HG03135 (cell line): ENCODE data around the gene RCE1.

Experiments used
- ATAC-seq: cut with Tn5 transposase; IDR thresholded peaks from one replicate; pipeline ENCODE4 v1.9.1; 2021; ENCODE audit warnings: mild to moderate bottlenecking, moderate library complexity; ENCODE audit not compliant: unreplicated experiment

RCE1 gene

DNA sequence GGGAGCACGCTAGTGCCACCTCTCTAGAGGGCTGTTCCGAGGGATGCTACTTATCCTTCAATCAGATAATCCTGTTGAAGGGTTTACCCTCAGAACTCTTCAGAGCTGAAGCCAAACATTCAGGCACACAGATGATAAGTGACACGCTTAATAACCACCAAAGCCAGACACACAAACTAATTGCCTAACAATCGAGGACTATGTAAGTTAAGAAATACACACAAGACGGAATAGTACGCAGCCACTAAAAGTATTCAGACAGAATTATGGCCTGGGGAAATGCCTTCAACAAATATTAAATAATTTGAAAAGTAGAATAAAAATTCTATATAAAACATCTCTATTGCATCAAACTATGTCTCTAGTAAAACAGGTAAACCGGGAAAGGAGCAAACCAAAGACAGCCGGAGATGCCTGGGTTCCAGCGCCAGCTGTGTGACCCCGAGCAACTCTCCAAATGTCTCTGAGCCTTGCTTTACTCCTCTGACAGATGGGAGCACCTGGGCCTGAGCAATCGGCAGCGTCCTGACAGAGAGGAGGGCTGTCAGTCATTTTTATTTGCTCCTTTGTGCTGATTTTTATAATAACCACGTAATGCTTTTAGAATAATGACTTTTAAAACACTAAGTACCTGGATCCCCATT, 25.0 kb downstream of the RCE1 start:
- ATAC-seq = peak; percentile 7

DNA sequence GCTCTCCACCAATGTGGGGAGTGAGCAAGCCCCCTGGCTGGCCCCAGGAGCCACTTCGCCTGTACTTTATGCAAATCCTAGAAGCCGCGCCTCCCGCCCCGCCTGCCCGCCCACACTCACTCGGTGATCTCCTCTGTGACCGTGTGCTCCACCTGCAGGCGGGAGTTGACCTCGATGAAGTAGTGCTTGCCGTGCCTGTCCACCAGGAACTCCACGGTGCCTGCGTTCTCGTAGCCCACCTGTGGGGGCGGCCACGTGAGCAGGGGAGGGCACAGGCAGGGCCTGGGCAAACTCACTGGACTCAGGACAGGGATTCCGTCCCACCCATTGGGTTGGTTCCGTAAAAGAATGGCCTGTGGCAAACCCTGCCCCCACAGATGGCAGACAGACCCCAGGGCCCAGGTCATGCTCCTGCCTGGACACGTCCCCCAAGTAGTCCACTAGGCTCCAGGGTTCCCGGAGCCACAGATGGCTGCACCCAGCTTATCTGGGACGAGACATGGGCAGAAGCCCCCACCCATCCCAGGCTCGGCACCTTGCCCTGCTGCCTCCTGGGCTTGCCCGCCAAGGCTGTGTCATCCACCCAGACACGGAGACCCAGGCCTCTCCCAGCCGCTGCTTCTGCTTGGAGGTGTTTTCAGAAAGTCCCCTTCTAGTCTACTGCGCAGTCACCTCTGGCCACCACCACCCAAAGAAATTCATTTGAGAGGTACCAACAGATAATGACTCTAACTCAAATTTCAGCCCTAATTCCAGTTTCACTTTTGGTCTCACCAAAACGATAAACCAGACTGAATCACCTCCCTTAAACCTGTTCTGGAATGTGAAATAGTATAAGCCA, 25.7 kb downstream of the RCE1 start:
- ATAC-seq = peak; percentile 75

DNA sequence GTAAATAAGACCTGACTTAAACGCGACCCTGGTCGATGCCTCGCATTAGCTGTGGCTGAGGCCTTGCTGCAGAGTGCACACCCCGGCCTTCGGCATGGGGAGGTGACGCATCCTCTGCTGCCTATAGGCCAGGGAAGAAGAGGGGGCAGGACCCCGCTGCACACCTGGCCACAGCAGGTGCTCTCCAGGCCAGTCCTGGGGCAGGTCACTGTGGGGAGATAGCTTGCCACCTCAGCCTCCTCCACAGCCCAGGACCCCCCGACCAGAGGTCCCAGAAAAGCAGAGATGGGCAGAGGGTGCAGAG, 26.3 kb downstream of the RCE1 start:
- ATAC-seq = no peak

DNA sequence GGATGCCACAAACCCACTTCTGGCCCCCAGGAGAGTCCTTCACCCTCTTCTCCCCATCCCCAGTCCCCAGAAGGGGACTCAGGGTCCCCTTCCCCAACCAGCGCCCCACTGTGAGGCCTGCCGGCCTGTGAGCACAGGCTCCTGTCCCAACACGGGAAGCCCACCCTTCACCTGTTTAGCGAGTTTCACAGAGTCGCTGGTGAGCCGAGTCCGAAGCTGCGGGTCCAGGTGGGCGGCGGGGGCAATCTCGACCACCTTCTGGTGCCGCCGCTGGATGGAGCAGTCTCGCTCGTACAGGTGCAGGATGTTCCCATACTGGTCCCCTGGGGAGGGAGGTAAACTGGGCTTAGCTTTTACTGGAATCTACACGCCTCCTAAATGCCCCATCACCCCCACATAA, 26.9 kb downstream of the RCE1 start:
- no peak for ATAC-seq

DNA sequence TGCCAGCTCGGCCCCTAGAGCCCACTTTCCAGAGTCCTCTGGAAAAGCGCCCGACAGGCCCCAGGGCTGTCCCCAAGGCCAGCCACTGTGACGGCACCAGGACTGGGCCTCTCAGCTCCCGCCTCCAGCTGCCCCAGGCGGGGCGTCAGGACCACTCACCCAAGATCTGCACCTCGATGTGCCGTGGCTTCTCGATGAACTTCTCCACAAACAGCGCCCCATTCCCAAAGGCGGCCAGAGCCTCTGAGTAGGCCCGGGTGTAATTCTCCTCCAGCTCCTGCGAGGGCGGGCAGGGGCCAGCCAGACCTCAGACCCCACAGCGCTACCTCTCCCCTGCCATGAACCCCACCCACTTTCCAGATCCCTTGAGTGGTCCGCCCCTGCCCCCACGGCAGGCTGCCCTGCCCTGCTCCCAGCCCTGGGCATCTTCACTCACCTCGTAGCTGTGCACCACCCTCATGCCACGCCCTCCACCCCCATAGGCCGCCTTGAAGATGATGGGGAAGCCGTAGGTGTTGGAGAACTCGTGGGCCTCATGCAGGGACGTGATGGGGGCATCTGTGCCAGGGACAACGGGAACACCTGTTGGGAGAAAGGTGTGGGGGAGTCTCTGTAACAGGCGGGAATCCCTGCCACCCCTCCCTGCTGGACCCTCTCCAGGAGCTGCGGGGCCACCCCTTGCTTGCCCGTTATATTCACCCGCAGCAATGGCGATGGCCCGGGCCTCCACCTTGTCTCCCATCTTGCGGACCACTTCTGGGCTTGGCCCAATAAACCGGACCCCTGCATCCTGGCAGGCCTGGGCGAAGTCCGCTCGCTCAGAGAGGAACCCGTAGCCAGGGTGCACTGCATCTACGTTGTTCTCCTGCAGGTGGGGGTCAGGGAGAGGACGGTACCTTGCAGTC, 27.6 kb downstream of the RCE1 start:
- ATAC-seq = no peak

DNA sequence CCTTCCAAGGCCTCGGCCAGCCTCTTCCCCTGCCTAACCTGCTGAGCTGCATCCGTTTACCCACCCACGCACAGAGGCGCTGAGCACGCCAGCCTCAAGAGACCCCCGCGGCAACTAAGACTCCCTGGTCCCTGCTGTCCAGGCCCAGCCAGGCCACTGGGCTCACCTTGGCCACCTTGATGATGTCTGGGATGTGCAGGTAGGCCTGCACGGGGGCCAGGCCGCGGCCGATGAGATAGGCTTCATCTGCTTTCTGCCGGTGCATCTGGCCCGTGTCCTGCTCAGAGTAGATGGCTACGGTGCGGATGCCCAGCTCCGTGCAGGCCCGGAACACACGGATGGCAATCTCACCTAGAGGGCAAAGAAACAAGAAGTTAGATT, 28.3 kb downstream of the RCE1 start:
- no peak for ATAC-seq

DNA sequence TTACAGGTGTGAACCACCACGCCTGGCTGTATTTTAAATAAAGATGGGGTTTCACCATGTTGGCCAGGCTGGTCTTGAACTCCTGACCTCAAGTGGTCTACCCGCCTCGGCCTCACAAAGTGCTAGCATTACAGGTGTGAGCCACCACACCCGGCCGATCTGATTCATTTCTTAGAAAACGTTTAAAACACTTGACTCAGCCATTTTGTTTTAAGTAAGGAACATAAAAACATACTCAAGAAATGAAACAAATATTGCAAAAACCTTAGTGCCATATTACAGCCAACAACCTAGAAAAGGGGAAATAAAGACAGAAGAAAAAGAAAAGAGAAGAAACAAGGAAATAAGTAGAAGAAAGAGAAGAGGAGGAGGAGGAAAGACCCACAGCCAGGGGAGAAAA, 31.0 kb downstream of the RCE1 start:
- no peak for ATAC-seq

DNA sequence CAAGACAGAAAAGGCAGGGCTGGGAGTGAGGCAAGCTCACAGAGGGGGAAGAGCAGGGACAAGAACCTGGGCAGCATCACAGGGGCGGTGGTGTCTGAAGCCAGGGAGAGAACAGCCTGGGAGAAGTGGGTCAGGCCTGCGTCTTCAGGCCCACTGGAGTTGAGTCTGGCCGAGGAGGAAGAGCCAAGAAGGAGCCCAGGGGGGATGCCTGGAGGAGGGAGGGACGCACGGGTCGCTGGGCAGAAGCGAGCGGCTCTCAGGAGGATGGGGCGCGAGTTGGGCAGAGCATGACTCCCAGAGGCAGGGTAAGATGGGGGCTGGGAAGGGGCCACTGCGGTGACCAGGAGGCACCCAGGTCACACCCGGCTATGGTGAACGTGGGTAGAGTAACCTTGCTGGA, 32.1 kb downstream of the RCE1 start:
- ATAC-seq = no peak

DNA sequence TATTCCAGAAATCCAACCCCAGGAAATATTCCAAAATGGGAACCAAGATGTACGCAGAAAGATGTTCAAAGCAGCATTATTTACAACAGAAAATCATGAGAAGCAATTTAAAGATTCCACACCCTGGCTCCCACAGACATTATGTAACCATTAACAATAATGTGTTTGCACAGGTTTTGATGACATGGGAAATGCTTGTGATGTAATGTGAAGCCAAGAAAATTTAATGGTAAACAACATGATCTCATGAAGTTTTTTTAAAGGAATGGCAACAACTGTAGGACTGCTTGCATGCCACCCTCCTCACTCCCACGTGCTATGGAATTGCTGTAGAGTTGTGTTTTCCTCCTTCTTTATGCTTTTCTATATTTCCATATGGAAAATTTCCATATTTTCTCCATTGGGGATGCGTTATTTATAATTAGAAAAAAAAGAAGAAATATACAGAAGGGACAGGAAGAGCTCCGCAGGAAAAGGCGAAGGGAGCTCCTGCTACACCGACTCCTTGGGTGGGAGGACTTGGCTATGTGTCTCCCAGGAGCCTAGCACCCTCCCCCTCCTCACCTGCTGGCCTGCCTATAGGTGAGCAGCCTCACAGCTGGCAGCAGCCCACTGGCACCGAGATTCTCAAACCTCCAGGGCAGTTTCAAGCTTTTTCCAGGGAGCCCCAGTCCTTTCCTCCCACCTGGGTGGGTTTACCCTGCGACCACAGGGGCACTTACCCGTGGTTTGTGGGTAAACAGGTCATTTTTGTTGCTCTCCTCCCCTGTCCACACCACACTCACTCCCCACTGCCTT, 34.5 kb downstream of the RCE1 start:
- no peak for ATAC-seq

DNA sequence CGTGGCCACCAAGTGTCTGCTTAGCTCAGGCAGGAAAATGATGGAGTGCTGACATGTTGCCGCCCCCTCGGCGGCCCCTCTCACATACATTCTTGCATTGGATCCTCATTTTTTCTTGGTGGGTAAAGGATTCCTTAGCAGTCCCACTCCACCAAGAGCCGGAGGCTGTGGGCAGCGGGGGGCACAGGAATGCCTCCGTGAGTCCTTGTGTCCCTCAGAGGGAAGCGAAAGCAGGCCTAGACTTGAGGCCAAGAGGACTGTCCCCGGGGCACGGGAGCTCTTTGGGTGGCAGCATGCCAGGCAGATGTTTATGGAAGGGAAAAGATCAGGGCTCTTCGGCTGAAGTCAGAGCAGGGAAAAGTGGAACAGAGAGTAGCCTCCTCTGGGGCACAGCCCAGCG, 35.2 kb downstream of the RCE1 start:
- no peak for ATAC-seq

DNA sequence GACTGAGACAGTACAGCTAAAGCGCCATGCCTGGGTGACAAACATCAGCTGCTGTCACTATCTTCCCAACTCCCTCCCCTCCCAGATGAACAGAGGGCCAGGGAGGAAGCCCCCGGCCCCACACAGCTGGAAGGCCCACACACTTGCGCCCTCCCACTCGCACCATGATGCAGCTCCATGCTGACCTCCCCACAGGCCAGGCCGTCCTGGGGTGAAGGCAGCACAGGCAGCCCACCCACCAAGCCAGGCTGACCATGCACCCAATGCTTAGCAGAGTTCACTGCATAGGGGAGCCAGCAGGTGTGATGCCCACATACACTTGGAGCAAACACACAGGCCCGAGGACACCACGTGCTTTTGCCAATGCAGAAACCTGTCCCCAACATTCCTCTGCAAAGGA, 35.8 kb downstream of the RCE1 start:
- no peak for ATAC-seq

DNA sequence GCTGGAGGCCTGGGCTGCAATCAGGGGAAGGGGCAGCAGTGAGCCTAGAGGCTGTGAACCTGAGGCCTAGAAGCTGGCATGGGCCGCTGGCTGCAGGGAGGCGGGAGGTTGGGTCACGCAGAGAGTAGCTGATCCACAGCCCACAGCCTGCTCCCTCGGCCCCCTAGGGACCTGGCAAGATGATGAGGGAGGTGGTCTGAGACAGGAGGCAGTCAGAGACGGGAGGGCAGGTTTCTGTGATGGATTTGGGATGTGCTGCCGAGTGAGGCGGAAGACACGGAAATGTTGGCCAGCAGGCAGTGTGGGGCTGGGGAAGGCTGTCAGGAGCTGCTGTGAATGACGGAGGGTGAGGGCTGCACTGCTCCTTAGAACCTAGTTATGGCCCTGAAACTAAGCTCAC, 36.3 kb downstream of the RCE1 start:
- no peak for ATAC-seq

DNA sequence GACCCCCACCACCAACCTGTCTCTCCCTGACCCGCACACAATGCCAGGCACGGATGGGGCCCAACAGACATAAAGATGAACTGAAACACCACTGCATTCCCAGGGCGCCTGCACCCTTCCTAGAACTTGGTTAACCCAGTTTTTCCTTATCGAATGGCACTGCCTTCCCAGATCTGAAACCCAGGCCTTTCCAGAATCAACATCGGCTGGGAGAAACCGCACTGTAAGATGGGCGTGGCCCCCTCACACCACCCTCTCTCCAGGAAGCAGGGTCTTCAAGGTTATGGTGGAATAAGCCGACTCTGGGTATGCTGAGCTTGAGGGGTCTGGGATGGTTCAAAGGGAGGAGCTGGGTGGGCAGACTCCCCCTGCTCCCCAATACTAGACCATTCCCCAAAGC, 36.8 kb downstream of the RCE1 start:
- no peak for ATAC-seq

DNA sequence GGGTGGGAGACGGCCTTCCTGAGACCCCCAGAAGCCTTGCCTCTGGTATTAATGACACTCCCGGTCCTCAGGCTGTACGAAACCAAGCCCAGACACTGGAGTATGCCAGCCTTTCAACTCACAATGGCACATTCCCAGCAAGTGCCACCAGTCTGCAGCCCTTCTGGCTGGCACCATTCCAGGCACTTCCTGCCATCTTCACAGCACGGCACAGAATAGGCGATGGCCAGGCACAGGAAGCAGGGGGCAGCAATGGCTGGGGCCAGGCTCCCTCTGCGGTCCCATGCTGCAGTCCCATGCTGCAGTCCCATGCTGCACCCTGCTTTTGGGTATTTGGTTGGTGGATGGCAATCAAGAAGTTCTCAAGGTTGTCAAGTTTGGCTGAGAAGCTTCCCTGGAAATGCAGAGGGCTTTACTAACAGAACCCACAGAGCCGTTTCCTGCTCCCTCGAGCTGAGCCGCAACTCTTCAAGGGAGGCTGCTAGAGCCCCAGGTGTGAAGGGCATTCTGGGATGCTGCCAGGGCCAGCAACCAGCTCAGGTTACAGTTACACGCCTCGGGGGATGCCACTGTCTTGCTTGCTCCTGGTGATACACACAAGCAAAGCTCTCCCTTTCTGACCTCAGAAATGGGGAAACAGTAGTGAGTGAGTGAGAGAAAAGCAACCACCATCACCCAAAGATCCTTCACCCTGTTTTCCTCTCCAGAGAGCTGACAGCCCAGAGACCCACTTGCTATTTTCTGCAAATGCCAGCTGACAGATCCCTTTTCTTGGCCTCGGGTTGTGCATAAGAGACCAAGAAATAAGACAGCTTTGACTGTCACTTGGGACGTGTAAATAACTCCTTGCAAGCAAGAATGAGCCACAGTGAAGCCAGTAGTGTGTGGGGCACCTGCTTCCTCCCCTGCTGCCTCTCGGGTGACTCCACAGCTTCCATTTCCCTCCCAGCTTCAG, 37.5 kb downstream of the RCE1 start:
- no peak for ATAC-seq

DNA sequence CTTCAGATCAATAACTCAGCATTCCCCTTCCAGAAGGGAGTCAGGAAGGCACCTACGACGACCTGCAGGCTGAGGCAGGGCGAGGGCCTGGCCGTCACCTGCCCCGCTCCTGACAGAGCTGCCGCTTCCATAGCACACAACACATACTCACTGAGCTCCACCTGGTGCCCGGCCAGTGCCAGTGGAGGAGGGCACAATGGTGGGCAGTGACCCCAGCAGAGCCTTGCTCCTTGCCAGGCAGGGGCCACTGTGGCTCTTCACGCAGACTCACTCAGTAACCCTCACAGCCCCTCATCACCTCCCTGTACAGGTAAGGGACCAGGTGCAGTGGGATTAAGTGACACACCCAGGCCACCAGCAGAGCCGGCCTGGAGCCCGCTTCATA, 38.2 kb downstream of the RCE1 start:
- no peak for ATAC-seq

DNA sequence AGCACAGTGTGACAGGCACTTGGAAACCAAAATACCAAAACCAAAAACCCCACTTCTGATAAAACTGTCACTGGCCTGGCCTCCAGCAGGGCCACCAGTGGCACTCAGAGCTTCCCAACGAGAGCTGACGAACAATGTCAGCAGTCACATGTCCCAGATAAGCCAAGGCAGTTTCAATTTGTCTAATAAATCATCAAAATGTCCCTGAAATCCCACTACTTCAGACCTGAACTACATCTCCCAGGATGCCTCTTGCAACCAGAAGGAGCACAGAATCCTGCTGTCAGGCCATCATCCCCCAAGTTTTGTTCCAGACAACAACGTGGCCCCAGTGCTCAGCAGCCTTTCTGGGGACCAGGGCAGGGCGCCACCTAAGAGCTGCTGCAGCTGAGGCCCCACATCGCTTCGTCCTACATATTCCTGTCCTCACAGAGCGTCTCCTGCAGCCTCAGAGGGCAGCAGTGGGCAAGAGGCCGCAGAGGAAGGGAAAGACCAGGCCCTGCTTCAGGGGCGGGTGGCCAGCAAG, 38.7 kb downstream of the RCE1 start:
- no peak for ATAC-seq

DNA sequence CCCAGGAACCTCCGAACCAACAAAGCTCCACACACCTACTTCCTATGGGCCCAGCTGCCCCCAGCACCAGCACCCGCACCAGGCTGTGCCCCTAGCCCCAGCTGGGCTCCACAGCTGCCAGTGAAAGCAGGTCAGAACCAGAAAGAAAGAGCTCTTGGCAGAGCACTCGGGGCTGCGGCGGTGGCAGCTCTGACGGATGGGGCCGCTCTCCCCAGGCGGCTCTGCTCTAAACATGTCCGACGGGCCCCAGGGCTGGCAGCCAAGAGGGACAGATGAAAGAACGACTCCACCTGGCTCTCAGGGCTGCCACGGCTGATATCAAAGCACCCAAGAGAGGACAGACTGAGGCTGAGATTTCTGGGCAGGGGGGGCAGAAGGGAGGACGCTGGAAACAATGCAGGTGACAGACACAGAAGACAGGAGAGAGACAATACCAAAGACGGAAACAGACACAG, 39.3 kb downstream of the RCE1 start:
- no peak for ATAC-seq

DNA sequence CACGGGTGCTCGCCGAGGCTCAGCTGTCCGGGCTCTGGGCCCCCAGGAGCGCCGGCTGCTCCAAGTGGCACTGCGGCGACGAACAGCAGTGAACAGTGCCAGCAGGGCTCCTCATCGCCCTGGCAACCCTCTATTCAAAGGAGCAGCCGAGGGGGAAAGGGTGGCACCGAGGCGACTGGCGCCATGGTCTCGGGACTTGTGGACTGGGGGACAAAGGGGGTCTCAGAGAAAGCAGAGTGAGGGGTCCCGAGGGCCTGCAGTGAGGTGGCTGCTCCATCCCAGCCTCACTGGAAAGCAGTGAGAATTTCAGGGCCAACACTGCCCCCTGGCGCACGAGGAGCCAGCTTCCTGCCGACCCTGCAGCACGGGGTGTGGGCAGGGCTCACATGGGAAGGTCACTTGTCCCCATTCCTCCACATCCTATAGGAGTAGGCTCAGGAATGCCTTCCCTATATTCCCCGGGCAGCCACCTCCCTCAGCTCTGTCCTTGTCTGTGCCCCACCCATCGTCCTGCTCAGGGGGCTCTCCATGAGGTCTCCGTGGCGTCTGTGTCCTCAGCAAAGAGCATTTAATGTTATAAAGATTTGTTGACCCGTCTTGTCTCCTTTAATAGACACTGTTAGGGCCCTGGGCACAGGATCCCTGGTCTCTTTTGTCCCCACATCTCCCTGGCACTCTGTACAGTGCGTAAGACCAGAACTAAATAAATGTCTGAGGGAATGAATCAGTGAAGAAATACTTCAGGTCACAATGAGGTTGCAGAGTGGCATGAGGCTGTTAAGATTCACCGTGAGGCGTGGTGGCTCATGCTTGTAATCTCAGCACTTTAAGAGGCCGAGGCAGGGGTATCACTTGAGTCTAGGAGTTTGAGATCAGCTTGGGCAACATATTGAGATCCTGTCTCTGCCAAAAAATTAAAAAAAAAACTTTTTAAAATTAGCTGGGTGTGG, 40.0 kb downstream of the RCE1 start:
- no peak for ATAC-seq

DNA sequence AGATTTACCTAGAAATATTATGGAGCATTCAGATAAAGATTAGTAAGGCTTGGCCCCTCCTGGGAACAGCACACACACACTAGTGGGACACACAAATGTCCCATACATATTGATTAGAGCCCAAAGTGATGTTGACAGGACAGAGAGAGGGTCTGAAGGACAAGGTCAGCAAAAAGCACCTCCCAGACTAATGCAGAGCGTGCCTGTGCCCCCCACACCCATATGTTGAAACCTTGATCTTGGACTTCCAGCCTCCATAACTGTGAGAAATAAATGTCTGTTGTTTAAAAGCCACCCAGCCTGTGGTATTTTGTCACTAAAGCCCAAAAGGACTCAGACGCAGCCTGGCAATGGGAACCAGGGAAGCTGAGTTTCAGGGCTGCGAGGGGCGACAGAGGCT, 41.2 kb downstream of the RCE1 start:
- no peak for ATAC-seq
